B cell (primary cell): ENCODE results near the gene FYB2.

Source experiments
- EZH2 ChIP-seq: IDR thresholded peaks from 2 replicates; pipeline ENCODE4 v1.6.1; 2012; ENCODE audit warnings: borderline replicate concordance, low read depth, mild to moderate bottlenecking, moderate library complexity, low read length; ENCODE audit not compliant: insufficient read depth, poor library complexity, severe bottlenecking
- TF ChIP-seq, protein P1 (sequence below): fragments of 200-600 bp; IDR thresholded peaks from one replicate; pipeline ENCODE4 v1.8.0; 2022; ENCODE audit warnings: antibody characterized with exemption, mild to moderate bottlenecking

DNA sequence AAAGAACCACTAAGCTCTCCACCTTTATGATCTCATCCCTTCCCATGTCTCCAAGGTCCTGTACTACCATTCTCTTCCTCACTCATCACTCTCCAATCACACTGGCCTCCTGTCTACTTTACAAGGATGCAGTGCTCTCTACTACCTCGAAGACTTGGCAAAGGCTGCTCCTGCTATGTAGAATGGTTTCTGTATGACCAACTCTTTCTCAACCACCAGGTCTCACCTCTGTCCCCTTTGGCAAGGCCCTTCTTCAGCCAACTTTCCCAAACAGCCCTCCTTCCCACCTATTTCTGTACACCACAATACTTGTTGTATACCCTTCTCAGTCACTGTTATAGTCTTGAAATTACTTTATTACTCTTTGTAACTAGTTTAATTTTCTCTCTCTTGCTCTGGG, 41.2 kb downstream of the FYB2 start:
- TF ChIP-seq, protein P1, sequence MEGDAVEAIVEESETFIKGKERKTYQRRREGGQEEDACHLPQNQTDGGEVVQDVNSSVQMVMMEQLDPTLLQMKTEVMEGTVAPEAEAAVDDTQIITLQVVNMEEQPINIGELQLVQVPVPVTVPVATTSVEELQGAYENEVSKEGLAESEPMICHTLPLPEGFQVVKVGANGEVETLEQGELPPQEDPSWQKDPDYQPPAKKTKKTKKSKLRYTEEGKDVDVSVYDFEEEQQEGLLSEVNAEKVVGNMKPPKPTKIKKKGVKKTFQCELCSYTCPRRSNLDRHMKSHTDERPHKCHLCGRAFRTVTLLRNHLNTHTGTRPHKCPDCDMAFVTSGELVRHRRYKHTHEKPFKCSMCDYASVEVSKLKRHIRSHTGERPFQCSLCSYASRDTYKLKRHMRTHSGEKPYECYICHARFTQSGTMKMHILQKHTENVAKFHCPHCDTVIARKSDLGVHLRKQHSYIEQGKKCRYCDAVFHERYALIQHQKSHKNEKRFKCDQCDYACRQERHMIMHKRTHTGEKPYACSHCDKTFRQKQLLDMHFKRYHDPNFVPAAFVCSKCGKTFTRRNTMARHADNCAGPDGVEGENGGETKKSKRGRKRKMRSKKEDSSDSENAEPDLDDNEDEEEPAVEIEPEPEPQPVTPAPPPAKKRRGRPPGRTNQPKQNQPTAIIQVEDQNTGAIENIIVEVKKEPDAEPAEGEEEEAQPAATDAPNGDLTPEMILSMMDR, result no peak
- TF ChIP-seq EZH2, result no peak
